GM04503 (cell line): ENCODE measurements around the gene SPC25.
A peak's percentile ranks its signal among the peaks of the same experiment; 100 is the strongest.
"Not testable (repeated sequence)": the region's sequence is repeated elsewhere in the genome, so short reads cannot be mapped to it uniquely, and the experiment has no call there.

Experiments used
- DNase-seq: peaks from one replicate; pipeline ENCODE4 v3.0.0-alpha.2; 2012; ENCODE audit warnings: low read depth

SPC25 gene

DNA sequence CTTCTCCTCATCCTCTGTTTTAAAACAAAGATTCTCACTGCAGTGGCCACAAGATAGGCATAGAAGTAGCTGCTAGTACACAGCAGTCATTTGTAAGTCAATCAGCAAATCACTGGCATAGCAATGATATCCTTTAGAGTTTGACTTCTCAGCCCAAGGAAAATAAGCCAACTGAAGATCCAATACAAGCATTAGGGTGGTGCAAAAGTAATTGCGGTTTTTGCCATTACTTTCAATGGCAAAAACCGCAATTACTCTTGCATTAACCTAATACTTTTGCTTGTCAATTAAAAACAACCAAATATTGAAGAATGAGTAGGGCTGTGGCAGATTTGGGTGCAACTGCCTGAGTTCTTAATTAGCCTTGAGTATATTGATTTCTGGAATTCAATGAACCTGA is 13.7 kb upstream of the SPC25 start:
- no peak for DNase-seq

- DNase-seq: no peak
Observed at GRCh38 chr2:168901003-168901402, 10.8 kb upstream of the SPC25 start, which contains the start of gene G6PC2. Gene G6PC2, plus strand, starts transcription at chr2:168901291. Its CDS starts 41 bp downstream, at chr2:168901332.

DNA sequence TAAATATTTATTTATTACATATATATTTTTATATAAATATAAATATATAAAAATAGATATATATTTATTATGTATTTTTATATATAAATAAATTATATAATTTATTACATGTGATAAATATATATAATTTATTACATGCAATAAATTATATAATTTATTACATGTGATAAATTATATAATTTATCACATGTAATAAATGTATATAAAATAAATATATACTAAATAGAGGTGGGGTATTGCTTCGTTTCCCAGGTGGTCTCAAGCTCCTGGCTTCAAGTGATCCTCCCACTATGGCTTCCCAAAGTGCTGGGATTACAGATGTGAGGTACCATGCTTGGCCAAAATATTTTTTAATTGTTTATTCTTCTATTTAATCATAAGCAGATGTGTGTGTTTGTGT is 7.2 kb upstream of the SPC25 start:
- DNase-seq: no peak

DNA sequence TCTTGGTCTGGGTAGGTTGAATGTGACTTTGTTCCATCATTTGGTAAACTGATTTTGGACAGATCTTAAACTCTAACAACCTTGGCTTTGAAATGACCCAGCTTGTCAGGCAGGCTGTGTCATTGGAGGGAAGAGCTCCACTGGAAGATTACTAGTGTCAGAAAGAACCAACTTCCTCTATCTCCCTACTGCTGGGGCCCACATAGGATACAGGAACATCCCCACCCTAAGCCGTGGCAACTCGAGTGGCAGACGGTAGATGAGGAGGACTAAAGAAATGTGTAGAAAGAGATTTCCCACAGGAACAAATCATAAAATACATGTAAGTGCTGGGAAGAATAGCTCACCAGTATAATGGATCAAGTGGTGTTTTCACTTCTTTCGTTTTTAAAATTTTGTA is 6.6 kb upstream of the SPC25 start:
- no peak for DNase-seq

DNA sequence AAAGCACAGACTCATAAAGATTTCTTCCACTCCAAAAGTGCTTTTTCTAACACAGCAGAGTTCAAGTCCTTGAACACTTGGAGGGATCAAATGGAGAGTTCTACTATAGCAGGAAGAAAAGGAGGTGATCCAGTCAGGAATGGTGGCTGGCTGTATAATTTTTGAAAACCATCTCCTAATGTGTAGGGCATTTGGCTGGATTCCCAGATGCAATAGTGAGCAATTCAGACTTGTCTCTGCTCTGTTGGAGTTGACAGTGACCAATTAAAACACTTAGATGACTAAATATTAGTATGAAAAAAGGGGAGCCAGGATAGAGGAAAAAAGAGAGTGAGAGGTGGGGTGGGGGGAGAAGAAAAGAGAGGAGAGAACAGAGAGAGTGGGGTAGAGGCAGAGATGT is 5.5 kb upstream of the SPC25 start:
- DNase-seq: no peak

GRCh38 chr2:168894720-168895119 is 4.5 kb upstream of the SPC25 start:
- no peak for DNase-seq

DNA sequence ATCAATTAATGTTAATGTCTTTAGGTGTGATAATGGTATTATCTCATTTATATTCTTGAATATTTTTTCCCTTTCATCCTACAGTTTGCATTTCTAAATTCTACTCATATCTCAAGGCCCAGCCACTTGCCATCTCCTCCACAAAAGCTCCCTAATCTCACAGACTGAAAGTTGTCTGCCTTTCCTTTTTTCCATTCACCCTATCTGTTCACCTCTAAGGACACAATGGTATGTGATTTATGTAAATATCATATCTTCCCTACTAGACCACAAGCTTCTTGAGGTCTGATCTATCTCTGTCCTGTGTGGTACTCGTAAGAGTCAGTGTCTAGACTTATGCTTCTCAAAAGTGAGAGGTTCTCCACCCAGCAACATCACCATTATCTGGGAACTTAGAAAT is 3.9 kb upstream of the SPC25 start:
- DNase-seq: no peak

DNA sequence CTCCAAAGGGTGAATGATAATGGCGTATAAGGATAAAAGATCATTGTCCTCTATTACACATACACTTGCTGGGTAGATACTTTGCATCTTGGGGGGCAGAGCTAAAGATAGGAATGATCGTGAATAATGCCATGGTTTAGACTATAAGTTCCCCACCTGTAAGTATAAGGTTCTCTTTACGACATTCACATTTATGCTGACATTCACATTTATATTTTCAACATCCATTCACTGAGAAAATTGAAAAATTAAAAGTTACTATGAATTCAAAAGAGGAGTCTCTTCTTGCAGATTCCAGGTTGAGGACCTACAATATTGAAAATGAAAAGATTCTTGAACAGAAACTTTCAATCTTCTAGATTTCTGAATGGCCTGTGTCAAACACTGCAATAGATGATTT is 2.1 kb upstream of the SPC25 start:
- DNase-seq: no peak

DNA sequence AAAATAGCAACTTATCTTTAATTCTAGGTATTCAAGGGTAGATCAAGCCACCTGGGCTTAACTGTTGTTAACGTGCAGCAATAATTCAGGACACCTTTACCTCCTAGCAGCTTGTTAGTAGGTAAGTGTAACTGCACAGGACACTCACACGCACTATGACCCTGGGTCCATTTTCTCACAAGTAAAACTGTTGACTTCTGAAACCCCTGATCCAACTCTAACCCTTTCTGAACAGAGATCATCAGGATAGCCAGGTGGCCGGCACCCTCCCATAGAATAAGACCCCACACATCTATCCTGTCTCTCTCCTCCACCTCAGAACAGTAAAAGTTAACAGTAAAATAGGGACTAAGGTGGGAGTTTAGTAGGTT is 610 bp downstream of the SPC25 start:
- DNase-seq: no peak

DNA sequence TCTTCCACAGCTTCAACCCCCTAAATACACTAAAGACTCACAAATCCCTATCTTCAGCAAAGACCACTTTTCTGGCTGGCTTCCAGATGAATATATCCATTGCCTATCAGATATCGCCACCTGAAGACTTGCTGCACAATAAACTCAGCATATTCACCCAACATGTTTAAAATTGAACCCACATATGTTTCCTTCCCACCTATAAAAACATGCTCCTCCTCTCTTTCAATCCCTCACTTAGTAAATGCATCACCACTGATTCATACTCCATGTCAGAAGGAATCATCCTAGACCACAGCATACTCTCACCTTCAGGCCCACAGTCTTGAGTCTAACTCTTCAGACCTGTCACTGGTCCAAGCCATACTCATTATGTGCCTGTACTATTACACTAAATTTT is 5.3 kb downstream of the SPC25 start:
- DNase-seq: no peak

DNA sequence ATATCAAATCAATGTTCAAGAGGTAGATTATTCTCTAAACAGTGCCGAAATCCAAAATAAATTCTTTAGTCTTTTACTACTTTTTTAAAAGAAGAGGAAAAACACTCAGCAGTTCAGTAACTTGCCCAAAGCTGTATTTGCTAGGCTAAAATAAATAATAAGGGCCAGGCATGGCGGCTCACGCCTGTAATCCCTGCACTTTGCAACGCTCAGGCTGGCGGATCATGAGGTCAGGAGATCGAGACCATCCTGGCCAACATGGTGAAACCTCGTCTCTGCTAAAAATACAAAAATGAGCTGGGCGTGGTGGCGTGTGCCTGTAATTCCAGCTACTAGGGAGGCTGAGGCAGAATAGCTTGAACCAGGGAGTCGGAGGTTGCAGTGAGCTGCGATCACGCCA is 8.1 kb downstream of the SPC25 start:
- DNase-seq: not testable (repeated sequence)

DNA sequence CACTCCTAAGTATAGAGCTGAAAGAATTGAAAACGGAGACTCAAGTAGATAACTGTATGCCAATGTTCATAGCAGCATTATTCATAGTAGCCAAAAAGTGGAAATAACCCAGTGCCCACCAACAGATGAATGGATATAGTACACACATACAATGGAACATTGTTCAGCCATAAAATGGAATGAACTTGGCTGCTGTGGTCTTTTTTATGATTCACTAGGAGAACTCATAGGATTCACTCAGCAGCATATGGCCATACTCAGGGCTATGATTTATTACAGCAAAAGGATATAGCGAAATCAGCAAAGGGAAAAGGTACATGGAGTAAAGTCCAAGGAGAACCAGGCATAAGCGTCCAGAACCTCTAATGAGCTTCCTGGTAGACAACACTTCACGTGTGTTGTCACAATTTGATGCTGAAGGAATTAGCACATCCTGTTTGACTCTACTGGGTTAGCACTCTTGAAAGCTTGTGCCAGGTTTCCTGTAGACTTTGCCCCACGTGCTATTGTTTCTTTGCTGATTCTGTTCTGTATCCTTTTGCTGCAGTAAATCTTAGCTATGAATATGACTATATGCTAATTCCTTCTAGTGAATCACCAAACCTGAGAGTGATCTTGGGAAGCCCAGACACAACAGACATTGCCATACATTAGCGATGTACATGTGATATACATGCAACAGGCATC is 15.7 kb downstream of the SPC25 start:
- no peak for DNase-seq

DNA sequence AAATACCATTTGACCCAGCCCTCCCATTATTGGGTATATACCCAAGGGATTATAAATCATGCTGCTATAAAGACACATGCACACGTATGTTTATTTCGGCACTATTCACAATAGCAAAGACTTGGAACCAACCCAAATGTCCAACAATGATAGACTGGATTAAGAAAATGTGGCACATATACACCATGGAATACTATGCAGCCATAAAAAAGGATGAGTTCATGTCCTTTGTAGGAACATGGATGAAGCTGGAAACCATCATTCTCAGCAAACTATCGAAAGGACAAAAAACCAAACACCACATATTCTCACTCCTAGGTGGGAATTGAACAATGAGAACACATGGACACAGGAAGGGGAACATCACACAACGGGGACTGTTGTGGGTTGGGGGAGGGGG is 19.4 kb downstream of the SPC25 start:
- not testable (repeated sequence) for DNase-seq

GRCh38 chr2:168870369-168870768 is 19.9 kb downstream of the SPC25 start:
- DNase-seq: not testable (repeated sequence)

DNA sequence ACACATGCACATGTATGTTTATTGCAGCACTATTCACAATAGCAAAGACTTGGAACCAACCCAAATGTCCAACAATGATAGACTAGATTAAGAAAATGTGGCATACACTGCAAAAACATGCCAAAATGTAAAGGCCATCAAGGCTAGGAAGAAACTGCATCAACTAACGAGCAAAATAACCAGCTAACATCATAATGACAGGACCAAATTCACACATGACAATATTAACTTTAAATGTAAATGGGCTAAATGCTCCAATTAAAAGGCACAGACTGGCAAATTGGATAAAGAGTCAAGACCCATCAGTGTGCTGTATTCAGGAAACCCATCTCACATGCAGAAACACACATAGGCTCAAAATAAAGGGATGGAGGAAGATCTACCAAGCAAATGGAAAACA is 23.1 kb downstream of the SPC25 start:
- DNase-seq: not testable (repeated sequence)

DNA sequence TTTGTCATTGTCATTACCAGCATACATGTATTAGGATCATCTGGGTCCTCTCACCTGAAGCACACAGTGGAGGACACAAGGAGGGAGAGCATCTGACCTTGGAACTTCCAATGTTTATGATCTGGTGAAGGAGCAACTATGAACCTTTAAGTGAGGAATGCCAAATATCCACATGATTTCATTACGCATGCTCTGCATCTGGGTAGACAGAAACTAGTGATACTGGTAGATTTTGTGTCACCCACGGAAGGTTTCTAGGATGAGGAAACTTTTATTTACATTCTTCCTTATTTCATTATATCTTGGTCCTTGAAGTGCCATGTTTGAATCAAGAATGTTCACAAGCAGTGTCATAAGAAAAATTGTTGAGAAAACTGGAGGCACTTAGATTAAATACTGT is 32.1 kb downstream of the SPC25 start:
- no peak for DNase-seq

DNA sequence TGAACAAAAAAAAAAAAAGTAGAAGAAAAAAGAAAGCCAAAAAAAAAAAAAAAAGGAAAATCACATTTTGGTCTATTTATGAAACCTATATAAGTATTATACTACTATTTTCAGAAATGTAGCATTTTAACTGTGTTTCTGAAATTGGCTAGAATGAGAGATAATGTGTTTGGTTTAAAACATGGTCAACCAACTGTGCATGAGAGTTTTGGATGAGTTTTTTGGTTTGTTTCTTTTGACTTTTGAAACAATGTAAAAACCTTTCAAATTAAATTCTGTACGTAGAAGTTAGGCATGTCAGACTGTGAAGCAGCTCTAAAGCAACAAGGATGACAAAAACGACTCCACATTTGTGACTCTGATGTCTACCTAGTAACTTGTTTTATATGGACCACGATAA is 34.6 kb downstream of the SPC25 start:
- no peak for DNase-seq

- DNase-seq: no peak
Observed at GRCh38 chr2:168854651-168855050, 35.6 kb downstream of the SPC25 start.

GRCh38 chr2:168853471-168853870 is 36.8 kb downstream of the SPC25 start:
- no peak for DNase-seq

GRCh38 chr2:168852481-168852880 is 37.7 kb downstream of the SPC25 start:
- DNase-seq: no peak

- DNase-seq: peak; percentile 8
Observed at GRCh38 chr2:168851674-168852320, 38.4 kb downstream of the SPC25 start.

GRCh38 chr2:168850846-168851245 is 39.4 kb downstream of the SPC25 start:
- DNase-seq: peak; percentile 7

DNA sequence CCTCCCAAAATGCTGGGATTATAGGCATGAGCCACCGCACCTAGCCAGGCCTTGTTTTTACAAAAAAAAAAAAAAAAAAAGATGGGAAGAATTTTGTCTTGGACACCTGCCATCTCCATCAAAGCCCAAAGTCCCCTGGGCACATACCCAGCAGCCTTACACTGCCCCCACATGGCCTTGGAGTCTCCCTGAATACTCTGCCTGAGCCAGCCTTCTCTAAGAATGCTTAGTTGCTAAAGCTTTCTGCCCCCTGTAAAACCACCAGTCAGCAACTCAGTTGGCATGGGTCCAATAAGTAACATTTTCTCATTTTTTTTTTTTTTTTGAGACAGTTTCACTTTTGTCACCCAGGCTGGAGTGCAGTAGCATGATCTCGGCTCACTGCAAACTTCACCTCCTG is 40.6 kb downstream of the SPC25 start:
- DNase-seq: no peak

DNA sequence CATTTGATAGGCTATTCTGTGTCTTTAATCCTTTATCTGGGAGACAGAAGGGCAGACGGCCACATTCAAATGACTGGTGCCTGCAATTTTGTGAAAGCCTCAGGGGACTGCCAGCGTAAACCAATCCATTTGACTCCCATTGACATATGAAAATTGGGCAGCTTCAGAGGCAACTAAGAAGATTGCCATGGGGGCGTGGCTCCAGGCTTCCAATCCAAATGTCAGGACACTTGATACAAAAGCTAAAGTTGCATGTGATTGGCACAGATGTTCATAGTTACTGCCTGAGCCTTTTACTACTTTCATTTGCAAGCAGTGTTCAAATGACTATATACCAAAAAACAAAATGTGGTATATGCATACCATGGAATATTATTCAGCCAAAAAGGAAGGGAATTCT is 42.0 kb downstream of the SPC25 start:
- no peak for DNase-seq
